Fibroblast of villous mesenchyme (primary cell): Measurements from ENCODE around the gene WRNIP1. TPM values are rescaled to one million over a fixed set of nuclear protein-coding genes. Genes with fewer than 3 reads are reported as not detected.

Experiments
- DNase-seq: peaks from one replicate; pipeline ENCODE4 v3.0.0-alpha.2; 2010; ENCODE audit warnings: low read depth
- H3K4me3 ChIP-seq: 2 replicates; pipeline ENCODE4 v1.5.1; 2011; ENCODE audit warnings: low read depth, mild to moderate bottlenecking, low read length
- total RNA-seq: library from RNA; depleted of rRNA; stranded (reverse); fragments of >200 nt; gene quantifications from 2 replicates; pipeline ENCODE4 v1.2.3, GENCODE V29; 2012
- TF ChIP-seq, protein P1 (sequence below): IDR thresholded peaks from 2 replicates; pipeline ENCODE4 v1.5.1; 2012; ENCODE audit warnings: low read depth, mild to moderate bottlenecking, low read length; ENCODE audit not compliant: insufficient read depth

The WRNIP1 gene
- total RNA-seq, 1 donor = 38.0 TPM

DNA sequence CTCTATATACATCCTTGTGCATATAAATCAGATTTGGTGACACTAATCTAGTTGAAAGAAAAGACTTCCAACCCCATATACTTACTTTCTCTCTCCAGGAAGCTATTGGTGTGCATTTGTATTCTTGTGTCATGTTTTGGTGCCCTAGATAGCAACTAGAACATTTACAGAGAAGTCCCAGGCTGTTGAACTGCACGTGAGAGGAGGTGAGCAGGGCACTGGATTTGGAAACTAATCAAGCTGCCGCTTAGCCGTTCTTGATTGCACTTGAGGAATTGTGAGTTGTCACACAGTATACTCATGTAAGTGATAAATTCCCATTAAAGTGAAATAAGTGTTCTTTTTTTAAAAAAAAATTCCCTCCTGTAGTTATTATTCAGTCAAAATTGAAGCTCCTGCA is 7.6 kb downstream of the WRNIP1 start:
- TF ChIP-seq, protein P1, sequence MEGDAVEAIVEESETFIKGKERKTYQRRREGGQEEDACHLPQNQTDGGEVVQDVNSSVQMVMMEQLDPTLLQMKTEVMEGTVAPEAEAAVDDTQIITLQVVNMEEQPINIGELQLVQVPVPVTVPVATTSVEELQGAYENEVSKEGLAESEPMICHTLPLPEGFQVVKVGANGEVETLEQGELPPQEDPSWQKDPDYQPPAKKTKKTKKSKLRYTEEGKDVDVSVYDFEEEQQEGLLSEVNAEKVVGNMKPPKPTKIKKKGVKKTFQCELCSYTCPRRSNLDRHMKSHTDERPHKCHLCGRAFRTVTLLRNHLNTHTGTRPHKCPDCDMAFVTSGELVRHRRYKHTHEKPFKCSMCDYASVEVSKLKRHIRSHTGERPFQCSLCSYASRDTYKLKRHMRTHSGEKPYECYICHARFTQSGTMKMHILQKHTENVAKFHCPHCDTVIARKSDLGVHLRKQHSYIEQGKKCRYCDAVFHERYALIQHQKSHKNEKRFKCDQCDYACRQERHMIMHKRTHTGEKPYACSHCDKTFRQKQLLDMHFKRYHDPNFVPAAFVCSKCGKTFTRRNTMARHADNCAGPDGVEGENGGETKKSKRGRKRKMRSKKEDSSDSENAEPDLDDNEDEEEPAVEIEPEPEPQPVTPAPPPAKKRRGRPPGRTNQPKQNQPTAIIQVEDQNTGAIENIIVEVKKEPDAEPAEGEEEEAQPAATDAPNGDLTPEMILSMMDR = no peak
- H3K4me3 ChIP-seq = no peak overlapping the region
- DNase-seq = no peak

DNA sequence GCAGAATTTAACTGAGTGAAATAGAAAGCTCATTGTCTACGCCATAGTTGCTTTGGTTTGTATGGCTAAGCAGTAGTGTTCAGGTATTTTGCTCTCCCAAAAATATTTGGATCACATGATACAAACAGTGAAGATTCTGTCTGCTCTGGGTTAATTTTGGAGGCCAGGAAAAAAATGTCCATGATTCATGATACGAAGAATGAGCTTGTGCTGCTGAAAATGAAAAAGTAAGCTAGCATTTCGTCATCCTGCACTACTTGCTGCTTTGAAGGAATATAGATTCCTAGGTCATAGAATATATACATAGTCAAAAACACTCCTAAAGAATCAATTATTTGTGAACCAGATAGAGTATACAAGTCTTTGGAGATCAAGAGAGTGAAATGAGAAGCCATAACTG is 8.3 kb downstream of the WRNIP1 start:
- H3K4me3 ChIP-seq = no peak overlapping the region
- TF ChIP-seq, protein P1 = no peak
- peak; percentile 53 for DNase-seq

DNA sequence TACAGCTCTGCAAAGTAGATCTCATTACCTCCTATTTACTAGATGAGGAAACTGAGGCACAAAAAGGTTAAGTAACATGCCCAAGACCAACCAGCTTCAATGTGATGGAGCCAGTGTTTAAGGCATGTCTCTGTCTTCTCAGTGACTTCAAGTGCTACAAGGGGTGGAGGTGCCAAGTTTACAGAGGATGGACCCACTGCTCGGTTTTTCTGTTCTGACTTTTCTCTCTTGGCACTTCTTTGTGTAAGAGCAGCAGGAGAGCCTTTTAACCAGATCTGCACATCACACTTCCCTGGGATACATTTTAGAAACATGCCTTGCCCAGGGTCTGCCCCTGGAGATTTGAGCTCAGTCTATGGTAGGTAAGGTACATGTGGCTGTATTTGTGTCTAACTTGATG is 9.8 kb downstream of the WRNIP1 start:
- TF ChIP-seq, protein P1 = no peak
- DNase-seq = no peak

DNA sequence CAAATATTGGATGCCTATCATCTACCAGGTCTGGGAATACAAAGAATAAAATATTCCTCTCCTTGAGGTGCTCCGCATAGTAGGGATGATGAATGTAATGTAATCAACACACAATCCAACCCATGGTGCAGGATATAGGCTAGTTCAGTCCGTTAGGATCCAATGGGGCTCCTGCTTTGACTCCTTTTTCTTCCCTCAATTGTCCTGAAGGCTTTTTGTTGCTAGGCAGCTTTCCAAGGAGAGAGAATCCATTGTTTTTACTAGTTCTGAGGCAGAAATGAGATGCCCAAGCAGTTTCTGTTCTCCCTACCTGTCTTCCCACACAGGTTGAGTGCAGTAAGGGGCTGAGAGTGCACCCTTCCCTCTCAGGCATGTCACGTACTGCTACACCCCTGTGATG is 12.1 kb downstream of the WRNIP1 start:
- TF ChIP-seq, protein P1 = no peak
- no peak overlapping the region for H3K4me3 ChIP-seq
- no peak for DNase-seq

More for the DNA sequence above, 9.8 kb downstream of the WRNIP1 start:
- no peak overlapping the region for H3K4me3 ChIP-seq

DNA sequence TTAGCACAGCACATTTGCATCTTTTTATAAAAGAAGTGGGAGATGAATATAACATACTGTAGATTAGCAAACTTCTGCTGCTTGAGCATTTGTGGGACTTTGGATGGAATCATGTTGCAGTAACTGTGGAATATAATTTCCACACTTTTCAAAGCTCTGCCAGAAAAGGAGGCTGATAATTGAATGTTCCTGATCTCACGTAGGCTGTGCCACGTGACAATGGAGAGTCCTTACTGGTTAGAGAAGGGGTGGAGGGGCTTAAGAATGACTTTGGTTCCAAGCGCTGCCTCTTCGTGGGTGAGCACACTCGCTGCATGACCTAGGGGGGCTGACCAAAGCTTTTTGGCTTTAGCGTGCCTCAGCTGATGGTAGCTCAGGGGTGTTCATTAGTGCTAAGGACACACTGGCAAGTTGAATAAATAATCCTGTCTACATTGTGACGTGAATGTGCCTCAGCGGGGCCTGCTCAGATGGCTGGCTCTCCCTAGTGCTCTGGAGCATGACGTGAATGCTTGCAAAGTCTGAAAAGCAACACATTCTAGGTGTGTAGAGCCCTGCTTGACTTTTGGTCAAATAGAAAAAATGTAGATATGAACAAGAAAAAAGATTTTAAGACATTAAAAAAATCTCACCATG is 15.0 kb downstream of the WRNIP1 start:
- no peak for DNase-seq
- no peak overlapping the region for H3K4me3 ChIP-seq
- TF ChIP-seq, protein P1 = no peak

DNA sequence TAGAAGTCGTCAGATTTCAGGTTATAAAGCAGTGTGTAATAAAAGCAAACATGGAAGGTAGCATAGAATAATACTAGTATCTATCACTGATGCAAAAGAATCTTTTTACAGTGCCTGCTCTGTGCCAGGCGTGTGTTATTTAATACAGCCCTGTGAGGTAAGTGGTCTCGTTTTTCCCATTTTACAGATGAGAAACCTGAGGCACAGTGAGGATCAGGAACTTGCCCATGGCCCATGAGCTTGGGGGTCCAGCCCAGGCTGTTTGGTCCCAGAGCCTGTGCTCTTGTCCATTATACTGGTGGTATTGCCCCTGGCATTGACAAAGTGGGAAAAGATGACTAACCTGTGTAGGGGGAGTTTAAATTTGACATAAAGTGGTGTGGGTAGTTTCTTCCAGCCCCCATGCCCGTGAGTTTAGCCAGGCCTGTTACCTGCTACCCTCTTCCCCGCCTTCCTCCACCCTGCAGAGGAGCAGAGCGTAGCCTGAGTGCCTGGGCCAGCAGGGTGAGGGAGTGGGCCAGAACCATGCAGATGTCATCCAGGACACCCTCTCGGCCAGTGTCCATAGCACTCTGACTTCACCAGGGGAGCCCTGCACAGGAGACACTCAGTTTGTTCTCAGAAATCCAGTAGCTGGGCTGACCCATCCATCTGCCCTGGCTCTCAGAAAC is 16.6 kb downstream of the WRNIP1 start:
- TF ChIP-seq, protein P1 = no peak
- DNase-seq = no peak
- H3K4me3 ChIP-seq = no peak overlapping the region
